Activated CD4-positive, alpha-beta T cell treated with anti-CD3 and anti-CD28 coated beads, Interleukin-2, amount 10 ng/mL, durations not matched to agents 24 days and 14 days (primary cell): Measurements from ENCODE around the gene SNX33. TPM values are rescaled to one million over a fixed set of nuclear protein-coding genes. Genes with fewer than 3 reads are reported as not detected.
A peak's percentile ranks its signal among the peaks of the same experiment; 100 is the strongest.

Experiments used
- DNase-seq: peaks from one replicate; pipeline ENCODE4 v3.0.0; 2022
- H3K27ac Mint-ChIP-seq: one replicate; pipeline ENCODE4 v1.8.0; 2022; ENCODE audit warnings: mild to moderate bottlenecking, mixed read lengths
- H3K27me3 Mint-ChIP-seq: one replicate; pipeline ENCODE4 v1.8.0; 2022; ENCODE audit warnings: mixed read lengths
- H3K36me3 Mint-ChIP-seq: one replicate; pipeline ENCODE4 v1.8.0; 2022; ENCODE audit warnings: low read depth, mild to moderate bottlenecking, mixed read lengths
- H3K4me1 Mint-ChIP-seq: one replicate; pipeline ENCODE4 v1.8.0; 2021; ENCODE audit warnings: mixed read lengths
- H3K4me3 Mint-ChIP-seq: one replicate; pipeline ENCODE4 v1.8.0; 2022; ENCODE audit warnings: mild to moderate bottlenecking, moderate library complexity, mixed read lengths
- H3K9me3 Mint-ChIP-seq: one replicate; pipeline ENCODE4 v1.8.0; 2021; ENCODE audit warnings: mixed read lengths
- intact Hi-C: fragments of 100-400 bp; cut with micrococcal nuclease; formaldehyde crosslinking; loops from one replicate; pipeline ENCODE4 v1.15.1; 2023
- total RNA-seq: library from RNA; stranded (reverse); gene quantifications from 2 replicates; pipeline ENCODE4 v1.2.3, GENCODE V29; 2022

The SNX33 gene
- total RNA-seq, 1 donor from 2014 or later, result 4.1 TPM

DNA sequence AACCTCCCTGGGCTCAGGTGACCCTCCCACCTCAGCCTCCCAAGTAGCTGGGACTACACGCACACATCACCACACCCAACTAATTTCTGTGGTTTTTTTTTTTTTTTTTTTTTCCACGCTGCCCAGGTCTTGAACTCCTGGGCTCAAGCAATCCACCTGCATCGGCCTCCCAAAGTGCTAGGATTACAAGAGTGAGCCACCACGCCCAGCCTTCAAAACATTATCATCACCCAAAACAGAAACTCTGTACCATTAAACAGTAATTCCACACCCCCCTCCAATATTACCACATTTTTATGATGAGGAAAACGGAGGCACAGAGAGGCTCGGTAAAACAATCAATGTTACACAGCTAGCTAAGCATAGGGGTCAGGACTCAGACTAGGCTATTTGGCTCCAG is 11.7 kb upstream of the SNX33 start:
- no peak overlapping the region for H3K4me3 Mint-ChIP-seq
- H3K27ac Mint-ChIP-seq, result no peak overlapping the region
- H3K9me3 Mint-ChIP-seq, result no peaks in the 10 kb centered on the region
- no peak for DNase-seq
- intact Hi-C loops, result no loop called here
- no peaks in the 10 kb centered on the region for H3K27me3 Mint-ChIP-seq
- peaks cover 26% of the 10 kb centered on the region for H3K36me3 Mint-ChIP-seq
- H3K4me1 Mint-ChIP-seq, result peaks cover 25% of the 10 kb centered on the region

GRCh38 chr15:75637245-75638009 is 10.3 kb upstream of the SNX33 start:
- no peaks in the 10 kb centered on the region for H3K9me3 Mint-ChIP-seq
- intact Hi-C loops, result no loop called here

GRCh38 chr15:75639191-75639708 is 8.5 kb upstream of the SNX33 start:
- intact Hi-C loops, result no loop called here
- Mint-ChIP-seq H3K36me3 (peaks cover 26% of the 10 kb centered on the region), H3K27me3 (peaks cover 2% of the 10 kb centered on the region), H3K27ac (peak overlapping the region; percentile 97), H3K4me1 (peaks cover 31% of the 10 kb centered on the region), H3K9me3 (no peaks in the 10 kb centered on the region), H3K4me3 (peak overlapping the region; percentile 88)
- DNase-seq, result peak; percentile 70

More at GRCh38 chr15:75637245-75638009, 10.3 kb upstream of the SNX33 start:
- peaks cover 26% of the 10 kb centered on the region for H3K36me3 Mint-ChIP-seq
- DNase-seq, result no peak
- peaks cover 28% of the 10 kb centered on the region for H3K4me1 Mint-ChIP-seq
- no peaks in the 10 kb centered on the region for H3K27me3 Mint-ChIP-seq
- H3K27ac Mint-ChIP-seq, result peak overlapping the region; percentile 37
- H3K4me3 Mint-ChIP-seq, result peak overlapping the region; percentile 88

GRCh38 chr15:75639709-75640482 is 7.8 kb upstream of the SNX33 start, which contains the start of gene IMP3:
IMP3 (minus strand) TSS chr15:75640224; CDS start chr15:75640168, 56 bp downstream.
- Mint-ChIP-seq H3K27ac (peak within 1 kb of the TSS; percentile 97), H3K9me3 (no peaks in the 10 kb centered on the region), H3K27me3 (peaks cover 4% of the 10 kb centered on the region), H3K4me1 (peaks cover 32% of the 10 kb centered on the region), H3K36me3 (peaks cover 26% of the 10 kb centered on the region), H3K4me3 (peak within 1 kb of the TSS; percentile 88)
- intact Hi-C loops, result loop anchor here (1.0 to 2.0 kb wide), 5 partner anchors 15 to 188 kb away; partner anchors contain the start of genes PTPN9 and SNUPN
- peak; percentile 98 for DNase-seq

DNA sequence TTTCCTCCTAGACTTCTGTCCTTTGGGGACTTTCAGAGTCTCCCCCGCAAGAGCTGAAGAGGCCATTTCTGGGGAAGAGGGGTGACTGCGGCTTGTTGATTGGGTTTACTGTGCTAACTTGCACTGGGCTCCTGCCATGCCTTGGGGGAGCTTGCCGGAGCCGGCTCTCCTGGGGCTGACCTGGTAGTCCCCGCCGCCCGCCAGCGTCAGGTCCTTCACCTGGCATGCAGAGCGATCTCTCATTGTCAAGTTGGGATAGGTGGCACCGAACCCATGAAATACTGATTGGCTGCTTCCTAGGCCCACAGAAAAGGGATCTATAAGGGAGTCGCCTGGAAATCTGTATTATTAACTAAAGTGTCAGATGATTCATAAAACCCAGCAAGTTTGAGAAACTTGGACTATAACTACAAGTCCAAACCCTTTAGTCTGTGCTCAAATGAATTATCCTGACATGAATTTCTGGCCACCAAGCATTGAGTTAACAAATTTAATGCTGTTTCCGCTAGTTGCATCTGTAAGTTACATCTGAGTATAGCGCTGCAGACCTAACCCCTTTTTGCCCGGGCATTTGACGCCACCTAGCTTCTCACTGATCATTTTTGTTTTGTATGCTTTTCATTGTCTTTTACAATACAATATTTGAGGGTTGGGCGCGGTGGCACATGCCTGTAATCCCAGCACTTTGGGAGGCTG is 7.1 kb upstream of the SNX33 start:
- intact Hi-C loops, result loop anchor here (1.0 to 2.0 kb wide), 6 partner anchors 15 to 272 kb away; partner anchors contain the start of genes MAN2C1, PTPN9 and SNUPN
- H3K27me3 Mint-ChIP-seq, result peaks cover 4% of the 10 kb centered on the region
- H3K4me1 Mint-ChIP-seq, result peaks cover 34% of the 10 kb centered on the region
- peaks cover 26% of the 10 kb centered on the region for H3K36me3 Mint-ChIP-seq
- peak overlapping the region; percentile 88 for H3K4me3 Mint-ChIP-seq
- peak overlapping the region; percentile 97 for H3K27ac Mint-ChIP-seq
- peak; percentile 89 for DNase-seq
- H3K9me3 Mint-ChIP-seq, result no peaks in the 10 kb centered on the region

- intact Hi-C loops, result loop anchor here (1.0 to 2.0 kb wide), 2 partner anchors 44 to 273 kb away; partner anchors contain the start of gene MAN2C1
- Mint-ChIP-seq H3K4me3 (peak overlapping the region; percentile 88), H3K4me1 (peaks cover 34% of the 10 kb centered on the region), H3K9me3 (no peaks in the 10 kb centered on the region), H3K27ac (peak overlapping the region; percentile 97), H3K36me3 (peaks cover 24% of the 10 kb centered on the region), H3K27me3 (peaks cover 4% of the 10 kb centered on the region)
- no peak for DNase-seq
These were observed 6.6 kb upstream of the SNX33 start for GRCh38 chr15:75641179-75641503.

DNA sequence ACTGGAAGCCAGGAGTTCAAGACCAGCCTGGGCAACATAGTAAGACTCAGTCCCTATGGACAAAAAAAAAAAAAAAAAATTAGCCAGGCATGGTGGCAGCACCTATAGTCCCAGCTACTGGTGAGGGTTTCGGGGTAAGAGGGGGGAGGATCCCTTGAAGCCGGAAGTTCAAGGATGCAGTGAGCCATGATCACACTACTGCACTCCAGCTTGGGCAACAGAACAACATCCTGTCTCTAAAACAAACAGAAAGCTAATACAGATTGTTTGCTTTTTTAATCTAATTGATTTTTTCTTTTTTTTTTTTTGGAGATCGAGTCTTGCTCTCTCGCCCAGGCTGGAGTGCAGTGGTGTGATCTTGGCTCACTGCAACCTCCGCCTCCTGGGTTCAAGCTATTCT is 6.1 kb upstream of the SNX33 start:
- peaks cover 23% of the 10 kb centered on the region for H3K36me3 Mint-ChIP-seq
- intact Hi-C loops, result loop anchor here (1.0 to 2.0 kb wide), 2 partner anchors 45 to 273 kb away; partner anchors contain the start of gene MAN2C1
- H3K4me1 Mint-ChIP-seq, result peaks cover 35% of the 10 kb centered on the region
- no peak overlapping the region for H3K4me3 Mint-ChIP-seq
- no peaks in the 10 kb centered on the region for H3K9me3 Mint-ChIP-seq
- no peak overlapping the region for H3K27ac Mint-ChIP-seq
- no peak for DNase-seq
- peaks cover 4% of the 10 kb centered on the region for H3K27me3 Mint-ChIP-seq

GRCh38 chr15:75644376-75644775 is 3.3 kb upstream of the SNX33 start:
- Mint-ChIP-seq H3K4me1 (peaks cover 25% of the 10 kb centered on the region), H3K27ac (no peak overlapping the region), H3K27me3 (peaks cover 7% of the 10 kb centered on the region), H3K9me3 (no peaks in the 10 kb centered on the region), H3K4me3 (no peak overlapping the region), H3K36me3 (peaks cover 2% of the 10 kb centered on the region)
- DNase-seq, result no peak
- intact Hi-C loops, result no loop called here

DNA sequence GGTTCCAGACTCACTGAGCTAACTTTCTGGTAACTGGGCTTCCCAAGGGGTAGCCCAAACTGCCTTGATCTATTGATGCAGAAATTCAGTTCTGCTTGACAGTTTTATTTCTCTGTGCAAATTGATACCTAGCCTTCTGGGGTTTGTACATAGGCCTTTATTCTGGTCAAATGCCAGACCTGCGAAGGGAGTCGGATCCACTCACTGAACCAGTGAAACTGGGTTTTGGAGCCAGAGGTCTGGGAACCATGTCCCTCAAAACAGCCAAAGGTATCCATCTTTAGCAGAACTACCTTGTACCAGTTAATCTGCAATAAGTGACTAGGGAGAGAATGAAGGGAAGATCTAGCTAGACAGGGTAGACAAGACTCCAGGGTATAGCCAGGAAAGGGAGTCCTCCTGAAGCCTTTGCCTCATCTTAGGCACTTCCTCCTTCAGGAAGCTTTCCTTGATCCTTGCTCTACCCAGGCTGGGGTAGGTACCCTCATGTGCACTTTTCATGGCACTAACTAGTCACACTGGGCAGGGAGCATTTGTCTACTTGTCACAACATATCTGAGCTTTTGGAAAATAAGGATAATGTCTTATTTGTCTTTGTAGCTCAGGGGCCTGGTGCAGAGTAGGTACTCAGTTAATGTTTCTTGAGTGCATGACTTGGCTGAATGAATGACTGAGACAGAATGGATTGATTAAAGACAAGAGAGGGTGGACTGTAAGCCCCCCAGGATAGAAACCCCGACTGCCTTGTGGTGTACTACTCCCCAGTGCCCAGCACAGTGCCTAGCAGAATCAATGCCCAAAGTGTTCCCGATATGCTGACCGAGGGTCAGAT is 1.4 kb upstream of the SNX33 start:
- Mint-ChIP-seq H3K4me1 (peaks cover 30% of the 10 kb centered on the region), H3K9me3 (no peaks in the 10 kb centered on the region), H3K27me3 (peaks cover 7% of the 10 kb centered on the region), H3K36me3 (no peaks in the 10 kb centered on the region), H3K4me3 (peak overlapping the region; percentile 90), H3K27ac (peak overlapping the region; percentile 79)
- intact Hi-C loops, result no loop called here
- DNase-seq, result no peak

GRCh38 chr15:75646944-75647364 is 758 bp upstream of the SNX33 start:
- Mint-ChIP-seq H3K4me3 (peak overlapping the region; percentile 90), H3K9me3 (no peaks in the 10 kb centered on the region), H3K27ac (peak overlapping the region; percentile 79), H3K27me3 (peaks cover 7% of the 10 kb centered on the region), H3K4me1 (peaks cover 35% of the 10 kb centered on the region), H3K36me3 (peaks cover 1% of the 10 kb centered on the region)
- intact Hi-C loops, result no loop called here
- DNase-seq, result peak; percentile 70

DNA sequence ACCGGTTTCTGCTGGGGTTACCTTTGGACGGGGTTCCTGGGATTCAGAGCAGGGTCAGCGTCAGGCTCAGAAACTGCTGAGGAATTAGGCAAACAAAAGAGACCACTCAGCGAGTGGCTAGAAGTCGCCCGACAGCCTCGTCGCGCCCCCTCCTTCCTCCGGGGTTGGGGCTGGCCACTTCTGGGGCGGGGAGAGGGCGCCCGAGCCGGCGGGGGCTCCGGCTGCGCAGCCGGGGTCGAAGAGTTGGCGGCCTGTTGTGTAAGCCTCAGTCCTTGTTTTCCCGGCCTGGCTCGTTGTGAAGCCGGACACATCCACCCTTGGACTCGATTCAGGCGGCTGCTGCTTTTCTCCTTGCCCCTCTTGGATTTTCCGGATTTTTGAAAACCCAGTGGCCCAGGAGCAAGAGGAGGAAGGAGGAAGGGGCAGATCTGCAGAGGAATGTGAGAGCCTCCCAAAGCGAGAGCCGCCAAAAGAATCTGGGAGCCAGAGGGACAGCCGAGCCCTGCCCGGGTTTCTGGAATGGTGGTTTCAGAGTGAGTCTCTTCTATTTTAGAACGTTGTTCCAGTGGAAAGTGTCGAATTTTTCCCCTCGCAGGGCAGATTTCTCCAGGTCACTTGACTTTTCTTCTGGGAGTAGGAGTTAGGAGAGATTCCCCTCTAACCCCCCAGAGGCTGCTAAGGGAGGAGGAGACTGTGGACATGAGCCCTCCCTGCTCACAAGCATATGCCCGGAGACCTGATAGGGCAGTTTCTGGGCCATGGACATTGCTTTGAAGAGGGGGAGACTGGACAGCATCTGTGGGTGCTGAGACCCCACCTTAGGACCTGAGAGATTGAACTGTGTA is 666 bp downstream of the SNX33 start:
- peaks cover 5% of the 10 kb centered on the region for H3K27me3 Mint-ChIP-seq
- peak overlapping the region; percentile 57 for H3K27ac Mint-ChIP-seq
- no peak for DNase-seq
- H3K36me3 Mint-ChIP-seq, result peaks cover 2% of the 10 kb centered on the region
- intact Hi-C loops, result no loop called here
- H3K9me3 Mint-ChIP-seq, result no peaks in the 10 kb centered on the region
- H3K4me1 Mint-ChIP-seq, result peaks cover 34% of the 10 kb centered on the region
- peak overlapping the region; percentile 83 for H3K4me3 Mint-ChIP-seq
